Esophagus (tissue), 2 donors: ENCODE measurements around the gene SEMA7A. TPM values are rescaled to one million over a fixed set of nuclear protein-coding genes. Genes with fewer than 3 reads are reported as not detected.

Experiments used
- H3K27ac ChIP-seq, 2 donors: one replicate each; pipeline ENCODE4 v1.5.1; 2013; ENCODE audit warnings: low read depth in 2 of 2, mild to moderate bottlenecking in 2 of 2, inconsistent platforms in 1 of 2, low read length in 1 of 2, moderate library complexity in 1 of 2
- H3K27me3 ChIP-seq, 2 donors: one replicate each; pipeline ENCODE4 v1.6.1; 2013; ENCODE audit warnings: low read length in 2 of 2, control low read depth in 1 of 2, mild to moderate bottlenecking in 1 of 2; ENCODE audit not compliant: insufficient read depth in 2 of 2, control insufficient read depth in 1 of 2
- H3K36me3 ChIP-seq, 2 donors: one replicate each; pipeline ENCODE4 v1.6.1; 2013; ENCODE audit warnings: low read length in 1 of 2; ENCODE audit not compliant: control insufficient read depth in 2 of 2, insufficient read depth in 2 of 2
- H3K4me1 ChIP-seq, 2 donors: one replicate each; pipeline ENCODE4 v1.6.1; 2013; ENCODE audit warnings: low read length in 1 of 2; ENCODE audit not compliant: control insufficient read depth in 2 of 2, insufficient read depth in 2 of 2
- H3K4me3 ChIP-seq, 2 donors: one replicate each; pipeline ENCODE4 v1.5.1; 2013; ENCODE audit warnings: low read length in 2 of 2, mild to moderate bottlenecking in 2 of 2, low read depth in 1 of 2, moderate library complexity in 1 of 2
- H3K9me3 ChIP-seq, 2 donors: one replicate each; pipeline ENCODE4 v1.6.1; 2013; ENCODE audit warnings: mild to moderate bottlenecking in 2 of 2, low read depth in 1 of 2, low read length in 1 of 2, moderate library complexity in 1 of 2; ENCODE audit not compliant: control insufficient read depth in 2 of 2, insufficient read depth in 1 of 2
- WGBS, 2 donors: extraction: QIAGEN DNeasy Blood & Tissue Kit; methylation state at CpG; one replicate each; pipeline ENCODE4 v1.1.7; 2013; 5-methylcytosine and 5-hydroxymethylcytosine counted together
- polyA plus RNA-seq, 2 donors: library from polyadenylated mRNA; stranded (reverse); fragments of 200-250 nt; gene quantifications; one replicate each; pipeline ENCODE4 v1.2.3, GENCODE V29; 2013
- donor health status: healthy with polysubstance abuse.
- donor health status: Bipolar disorder and iron deficiency.

The SEMA7A gene
- polyA plus RNA-seq, 2 donors = 2.2 to 9.6 TPM

GRCh38 chr15:74443100-74443909, 9.5 kb upstream of the SEMA7A start:
- WGBS, 2 donors = 71 to 80% methylated on average over 14 of the region's 14 CpGs
- Histone ChIP-seq H3K27me3 (no peaks in the 10 kb centered on the region), H3K27ac (no peak overlapping the region)

GRCh38 chr15:74442604-74443003, 8.8 kb upstream of the SEMA7A start:
- no peak overlapping the region for H3K4me3 ChIP-seq
- H3K36me3 ChIP-seq = peaks cover 9 to 16% of the 10 kb centered on the region in 2 donors
- H3K27me3 ChIP-seq = no peaks in the 10 kb centered on the region
- H3K4me1 ChIP-seq = no peaks in the 10 kb centered on the region
- H3K27ac ChIP-seq = no peak overlapping the region
- 69 to 70% methylated on average over 3 of the region's 3 CpGs for WGBS, 2 donors
- H3K9me3 ChIP-seq = peaks cover 0 to 2% of the 10 kb centered on the region in 2 donors

More at GRCh38 chr15:74443100-74443909, 9.5 kb upstream of the SEMA7A start:
- Histone ChIP-seq H3K4me1 (no peaks in the 10 kb centered on the region), H3K4me3 (no peak overlapping the region), H3K36me3 (peaks cover 14 to 21% of the 10 kb centered on the region in 2 donors), H3K9me3 (peaks cover 0 to 2% of the 10 kb centered on the region in 2 donors)

- Histone ChIP-seq H3K27ac (no peak overlapping the region), H3K4me3 (no peak overlapping the region), H3K36me3 (peaks cover 9 to 16% of the 10 kb centered on the region in 2 donors), H3K4me1 (no peaks in the 10 kb centered on the region), H3K9me3 (peaks cover 0 to 2% of the 10 kb centered on the region in 2 donors), H3K27me3 (no peaks in the 10 kb centered on the region)
- 78 to 81% methylated on average over 3 of the region's 3 CpGs for WGBS, 2 donors
Observed at GRCh38 chr15:74442063-74442462, 8.3 kb upstream of the SEMA7A start.

GRCh38 chr15:74441248-74441941, 7.6 kb upstream of the SEMA7A start:
- H3K4me1 ChIP-seq = no peaks in the 10 kb centered on the region
- no peak overlapping the region for H3K4me3 ChIP-seq
- peaks cover 9 to 12% of the 10 kb centered on the region in 2 donors for H3K36me3 ChIP-seq
- H3K9me3 ChIP-seq = peaks cover 0 to 2% of the 10 kb centered on the region in 2 donors
- no peaks in the 10 kb centered on the region for H3K27me3 ChIP-seq
- no peak overlapping the region for H3K27ac ChIP-seq
- WGBS, 2 donors = 81 to 89% methylated on average over 6 of the region's 6 CpGs

GRCh38 chr15:74438721-74439316, 5.1 kb upstream of the SEMA7A start:
- H3K27me3 ChIP-seq = no peaks in the 10 kb centered on the region
- WGBS, 2 donors = 0% methylated on average over 2 of the region's 2 CpGs
- no peaks in the 10 kb centered on the region for H3K36me3 ChIP-seq
- no peaks in the 10 kb centered on the region for H3K4me1 ChIP-seq
- no peak overlapping the region for H3K4me3 ChIP-seq
- H3K9me3 ChIP-seq = peaks cover 0 to 2% of the 10 kb centered on the region in 2 donors
- no peak overlapping the region for H3K27ac ChIP-seq

- Histone ChIP-seq H3K4me3 (no peak overlapping the region), H3K36me3 (no peaks in the 10 kb centered on the region), H3K27me3 (no peaks in the 10 kb centered on the region), H3K4me1 (peaks cover 0 to under 1% of the 10 kb centered on the region in 2 donors), H3K27ac (no peak overlapping the region), H3K9me3 (peaks cover 0 to 2% of the 10 kb centered on the region in 2 donors)
- 42 to 47% methylated on average over 2 of the region's 2 CpGs for WGBS, 2 donors
Observed at GRCh38 chr15:74438206-74438605, 4.4 kb upstream of the SEMA7A start.

- Histone ChIP-seq H3K27ac (peak overlapping the region; percentile 58 to 75), H3K36me3 (no peaks in the 10 kb centered on the region), H3K4me3 (peak overlapping the region; percentile 38 to 67), H3K4me1 (peaks cover 3 to 5% of the 10 kb centered on the region in 2 donors), H3K27me3 (peaks cover 0 to 5% of the 10 kb centered on the region in 2 donors), H3K9me3 (no peaks in the 10 kb centered on the region)
- WGBS, 2 donors = 72 to 73% methylated on average over 16 of the region's 16 CpGs
Observed at GRCh38 chr15:74434263-74435136, 742 bp upstream of the SEMA7A start.

- Histone ChIP-seq H3K27me3 (peaks cover 0 to 5% of the 10 kb centered on the region in 2 donors), H3K4me3 (peak overlapping the region; percentile 67 to 75), H3K4me1 (peaks cover 5% of the 10 kb centered on the region in 2 donors), H3K36me3 (no peaks in the 10 kb centered on the region), H3K27ac (peak overlapping the region in 1 of 2 donors; percentile 14), H3K9me3 (no peaks in the 10 kb centered on the region)
- 1% methylated on average over 42 to 64 of the region's 64 CpGs for WGBS, 2 donors
Observed at GRCh38 chr15:74432968-74433591, 678 bp downstream of the SEMA7A start.
